IPS-18c (cell line): ENCODE results near the gene MT1HL1.

Source experiments
- H3K4me3 ChIP-seq: 2 replicates; pipeline ENCODE4 v1.7.0; 2013; ENCODE audit warnings: low read depth, mild to moderate bottlenecking, low read length, moderate library complexity; ENCODE audit not compliant: insufficient read depth
- H3K9me3 ChIP-seq: one replicate; pipeline ENCODE4 v1.6.1; 2013; ENCODE audit warnings: mild to moderate bottlenecking, low read length, moderate library complexity; ENCODE audit not compliant: control insufficient read depth, insufficient read depth

MT1HL1 gene

GRCh38 chr1:237029850-237030535, 25.8 kb upstream of the MT1HL1 start:
- no peak overlapping the region for H3K4me3 ChIP-seq

DNA sequence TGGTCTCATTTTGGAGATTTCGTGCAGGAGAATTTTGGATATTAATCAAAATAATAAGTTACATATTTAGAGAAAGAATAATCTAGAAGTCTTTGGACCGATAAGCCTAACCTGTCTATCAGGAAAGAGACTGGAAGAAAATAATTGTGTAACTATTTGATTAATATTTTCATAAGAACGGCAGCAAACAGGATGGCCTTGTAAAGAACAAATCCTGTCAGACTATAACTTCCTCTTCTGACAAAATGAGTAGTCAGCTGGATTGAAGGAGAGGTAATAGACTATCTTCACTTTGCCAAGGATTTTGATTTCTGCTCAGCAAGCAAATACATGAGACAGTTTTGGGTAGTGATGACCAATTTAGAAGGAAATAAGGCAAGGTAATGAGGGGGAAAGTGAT, 25.0 kb upstream of the MT1HL1 start:
- H3K4me3 ChIP-seq, result no peak overlapping the region
- H3K9me3 ChIP-seq, result no peaks in the 10 kb centered on the region

More at GRCh38 chr1:237029850-237030535, 25.8 kb upstream of the MT1HL1 start:
- no peaks in the 10 kb centered on the region for H3K9me3 ChIP-seq

DNA sequence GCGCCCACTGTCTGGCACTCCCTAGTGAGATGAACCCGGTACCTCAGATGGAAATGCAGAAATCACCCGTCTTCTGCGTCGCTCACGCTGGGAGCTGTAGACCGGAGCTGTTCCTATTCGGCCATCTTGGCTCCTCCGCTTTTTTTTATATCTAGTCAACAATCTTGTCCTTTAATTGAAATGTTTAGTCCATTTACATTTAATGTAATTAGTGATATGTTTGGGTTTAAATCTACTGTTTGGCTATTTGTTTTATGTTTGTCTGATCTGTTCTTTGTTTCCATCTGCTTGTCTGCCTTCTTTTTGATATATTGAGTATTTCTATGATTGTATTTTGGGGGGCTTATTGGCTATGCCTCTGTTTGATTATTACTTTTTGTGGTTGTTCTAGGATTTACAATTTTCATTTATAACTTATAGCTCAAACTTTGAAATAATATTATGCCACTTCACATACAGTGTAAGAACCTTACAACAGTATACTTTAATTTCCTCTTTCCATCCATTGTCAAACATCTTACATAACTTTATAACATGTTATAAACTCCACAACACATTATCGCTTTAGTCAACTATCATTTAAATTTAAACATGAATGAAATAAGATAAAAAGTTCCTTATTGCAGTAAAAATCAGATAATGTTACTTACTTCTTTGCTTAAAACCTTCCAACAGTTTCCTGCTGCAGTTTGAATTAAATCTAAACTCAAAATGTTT, 21.3 kb upstream of the MT1HL1 start:
- Histone ChIP-seq H3K4me3 (no peak overlapping the region), H3K9me3 (no peaks in the 10 kb centered on the region)

DNA sequence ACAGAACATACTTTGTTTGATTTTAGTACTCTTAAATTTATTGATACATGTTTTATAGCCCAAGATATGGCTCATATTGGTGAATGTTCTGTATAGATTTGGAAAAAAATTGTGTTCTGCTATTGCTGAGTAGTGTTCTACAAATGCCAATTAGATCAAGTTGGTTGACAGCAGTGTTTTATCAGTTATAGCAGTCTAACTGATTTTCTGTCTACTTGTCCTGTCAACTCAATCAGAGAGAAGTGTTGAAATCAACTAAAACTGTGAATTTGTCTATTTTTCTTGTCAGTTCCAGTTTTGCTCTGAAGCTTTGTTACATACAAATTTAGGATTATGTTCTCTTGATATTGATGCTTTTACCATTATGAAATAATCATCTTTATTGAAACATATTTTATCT, 14.7 kb upstream of the MT1HL1 start:
- Histone ChIP-seq H3K4me3 (no peak overlapping the region), H3K9me3 (no peaks in the 10 kb centered on the region)

DNA sequence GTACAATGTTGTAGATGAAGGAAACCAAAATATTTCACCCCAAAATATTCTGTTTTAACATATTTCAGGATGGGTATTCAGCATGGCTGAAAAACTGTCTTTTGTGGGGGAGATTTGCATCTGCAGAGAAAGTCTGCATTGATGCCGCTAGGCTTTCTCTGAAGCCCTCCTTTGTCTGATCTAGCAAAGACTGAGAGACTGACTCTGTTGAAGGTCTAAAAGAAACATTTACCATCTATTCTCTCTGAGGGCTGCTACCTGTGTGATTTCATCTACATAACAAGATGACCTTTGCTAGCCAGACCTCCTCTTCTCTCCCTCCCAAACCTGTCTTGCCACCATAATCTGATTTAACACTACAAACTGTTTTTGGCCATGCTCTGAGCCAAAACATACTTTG, 12.4 kb upstream of the MT1HL1 start:
- Histone ChIP-seq H3K9me3 (no peaks in the 10 kb centered on the region), H3K4me3 (no peak overlapping the region)

DNA sequence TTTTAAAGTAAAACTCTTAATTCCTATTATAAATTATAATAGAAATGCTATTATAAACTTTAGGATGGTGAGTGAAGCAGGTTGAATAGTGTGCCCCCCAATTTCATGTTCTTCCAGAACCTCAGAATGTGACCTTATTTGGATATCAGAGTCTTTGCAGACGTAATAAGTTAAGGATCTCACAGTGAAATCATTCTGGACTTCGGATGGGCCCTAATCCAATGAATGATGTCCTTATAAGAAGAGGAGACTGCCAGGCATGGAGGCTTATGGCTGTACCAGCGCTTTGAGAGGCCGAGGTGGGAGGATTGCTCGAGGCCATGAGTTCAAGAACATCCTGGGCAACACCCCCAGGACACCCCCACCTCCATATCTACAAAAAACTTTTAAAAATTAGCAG, 9.4 kb upstream of the MT1HL1 start:
- Histone ChIP-seq H3K9me3 (no peaks in the 10 kb centered on the region), H3K4me3 (no peak overlapping the region)

- H3K9me3 ChIP-seq, result no peaks in the 10 kb centered on the region
- H3K4me3 ChIP-seq, result no peak overlapping the region
Measured at GRCh38 chr1:237012788-237013383, 8.6 kb upstream of the MT1HL1 start.

- H3K9me3 ChIP-seq, result no peaks in the 10 kb centered on the region
- H3K4me3 ChIP-seq, result no peak overlapping the region
Measured at GRCh38 chr1:237012361-237012760, 8.1 kb upstream of the MT1HL1 start.

GRCh38 chr1:237011432-237011831, 7.2 kb upstream of the MT1HL1 start:
- H3K9me3 ChIP-seq, result no peaks in the 10 kb centered on the region
- H3K4me3 ChIP-seq, result no peak overlapping the region

DNA sequence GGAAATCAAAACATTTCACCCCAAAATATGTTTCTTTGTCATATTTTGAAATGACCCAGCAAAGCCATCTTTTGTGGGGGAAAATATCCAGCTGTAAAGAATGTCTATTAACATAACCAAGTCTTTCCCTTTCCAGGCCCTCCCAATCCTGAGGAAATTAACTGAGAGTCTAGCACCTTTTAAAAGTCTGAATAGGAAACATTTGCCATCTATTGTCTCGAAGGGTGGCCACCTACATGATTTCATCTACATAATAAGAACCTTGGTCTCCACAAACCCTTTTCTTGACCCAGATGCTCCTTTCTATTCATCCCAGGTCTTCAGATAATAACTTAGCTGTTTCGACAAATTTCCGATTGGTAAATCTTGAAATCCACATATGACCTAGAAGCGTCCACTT, 5.4 kb upstream of the MT1HL1 start:
- no peak overlapping the region for H3K4me3 ChIP-seq
- no peaks in the 10 kb centered on the region for H3K9me3 ChIP-seq

- H3K9me3 ChIP-seq, result no peaks in the 10 kb centered on the region
- no peak overlapping the region for H3K4me3 ChIP-seq
Measured at GRCh38 chr1:237007147-237007881, 3.1 kb upstream of the MT1HL1 start.

DNA sequence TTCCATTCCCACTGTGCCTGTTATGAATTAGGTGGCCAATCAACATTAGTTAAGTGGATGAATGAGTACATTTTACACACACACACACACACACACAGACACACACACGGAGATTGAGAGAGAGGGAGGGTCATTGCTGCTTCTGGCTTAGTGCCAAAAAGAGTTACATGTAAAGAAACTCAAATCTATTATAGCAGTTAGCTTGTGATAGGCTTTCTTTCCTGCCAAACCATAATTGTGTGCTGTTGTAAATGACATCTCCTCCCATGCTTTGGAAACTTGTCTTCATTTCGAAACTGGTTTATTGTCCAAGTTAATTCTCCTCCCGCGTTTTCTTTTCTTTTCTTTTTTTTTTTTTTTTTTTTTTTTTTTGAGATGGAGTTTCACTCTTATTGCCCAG, 1.4 kb upstream of the MT1HL1 start:
- H3K4me3 ChIP-seq, result no peak overlapping the region
- no peaks in the 10 kb centered on the region for H3K9me3 ChIP-seq

- H3K4me3 ChIP-seq, result no peak overlapping the region
Measured at GRCh38 chr1:237003516-237003915, 725 bp downstream of the MT1HL1 start.

GRCh38 chr1:237000191-237000590, 4.0 kb downstream of the MT1HL1 start:
- no peaks in the 10 kb centered on the region for H3K9me3 ChIP-seq
- H3K4me3 ChIP-seq, result no peak overlapping the region

More at GRCh38 chr1:237003516-237003915, 725 bp downstream of the MT1HL1 start:
- H3K9me3 ChIP-seq, result no peaks in the 10 kb centered on the region

DNA sequence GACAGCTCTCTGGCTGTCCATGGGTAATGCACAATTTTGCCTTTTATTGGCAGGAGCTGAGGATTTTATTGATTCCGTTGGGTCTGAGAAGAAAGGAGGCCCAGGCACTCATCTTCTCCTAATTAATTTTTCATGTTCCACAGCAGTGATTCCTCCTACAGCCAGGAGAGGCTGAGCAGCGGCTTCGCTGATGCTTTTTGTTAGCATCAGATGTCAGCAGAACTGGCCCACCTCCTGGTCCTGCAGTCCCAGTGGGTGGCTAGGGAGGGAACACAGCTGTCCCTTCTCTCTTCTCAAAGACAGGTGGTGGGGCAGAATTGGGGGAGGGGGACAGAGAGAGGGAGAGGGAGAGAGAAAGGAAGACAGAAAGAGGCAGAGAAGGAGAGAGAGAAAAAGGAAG, 5.7 kb downstream of the MT1HL1 start:
- no peak overlapping the region for H3K4me3 ChIP-seq
- no peaks in the 10 kb centered on the region for H3K9me3 ChIP-seq

GRCh38 chr1:236997882-236998281, 6.4 kb downstream of the MT1HL1 start:
- Histone ChIP-seq H3K9me3 (no peaks in the 10 kb centered on the region), H3K4me3 (no peak overlapping the region)

GRCh38 chr1:236997361-236997760, 6.9 kb downstream of the MT1HL1 start:
- no peaks in the 10 kb centered on the region for H3K9me3 ChIP-seq
- no peak overlapping the region for H3K4me3 ChIP-seq

GRCh38 chr1:236994450-236994849, 9.8 kb downstream of the MT1HL1 start:
- Histone ChIP-seq H3K4me3 (no peak overlapping the region), H3K9me3 (no peaks in the 10 kb centered on the region)
